ENCODE measurements around the gene CSTPP1. TPM values are rescaled to one million over a fixed set of nuclear protein-coding genes. Genes with fewer than 3 reads are reported as not detected.

CSTPP1 gene
- total RNA-seq, 3 donors from 2014 or later (not counting 1 experiment from before 2014, with no cell fraction given): 16.2 to 17.8 (median 16.9) TPM

GRCh38 chr11:46913484-46913883 lies 23.1 kb upstream of the CSTPP1 start:
- no peak for ATAC-seq
- no peak overlapping the region for H3K27ac Mint-ChIP-seq
- no peaks in the 10 kb centered on the region for H3K9me3 ChIP-seq (ENCODE audit: control insufficient read depth, insufficient read depth, low read length)
- H3K27me3 ChIP-seq (ENCODE audit: control insufficient read depth, insufficient read depth, low read length): peaks cover 24% of the 10 kb centered on the region
- intact Hi-C loops (cut with micrococcal nuclease): no loop called here
- no peaks in the 10 kb centered on the region for H3K36me3 ChIP-seq (ENCODE audit: control insufficient read depth, insufficient read depth, low read length)
- DNase-seq: no peak
- no peak for TF ChIP-seq CTCF (IDR thresholded peaks at IDR 0.05)
- H3K9me3 Mint-ChIP-seq: no peaks in the 10 kb centered on the region
- H3K4me3 ChIP-seq (ENCODE audit: low read length): no peak overlapping the region
- peaks cover 40 to 65% of the 10 kb centered on the region in 2 donors for H3K27me3 Mint-ChIP-seq (ENCODE audit: low read depth in 2 of 2)
- H3K27ac ChIP-seq (ENCODE audit: low read length): no peak overlapping the region
- no peak overlapping the region for H3K4me3 Mint-ChIP-seq
- H3K4me1 Mint-ChIP-seq: peaks cover 11% of the 10 kb centered on the region in 2 donors
- H3K4me1 ChIP-seq (ENCODE audit: control insufficient read depth, insufficient read depth, low read length): peaks cover 16% of the 10 kb centered on the region
- WGBS (ENCODE audit: insufficient coverage): 84% methylated on average over 3 of the region's 3 CpGs
- no peaks in the 10 kb centered on the region for H3K36me3 Mint-ChIP-seq

GRCh38 chr11:46914363-46914762 lies 22.2 kb upstream of the CSTPP1 start:
- no peak overlapping the region for H3K27ac ChIP-seq (ENCODE audit: low read length)
- 82% methylated on average over 5 of the region's 5 CpGs for WGBS (ENCODE audit: insufficient coverage)
- H3K4me1 ChIP-seq (ENCODE audit: control insufficient read depth, insufficient read depth, low read length): peaks cover 22% of the 10 kb centered on the region
- peaks cover 19 to 20% of the 10 kb centered on the region in 2 donors for H3K4me1 Mint-ChIP-seq
- no peaks in the 10 kb centered on the region for H3K36me3 Mint-ChIP-seq
- ATAC-seq (no peak), DNase-seq (no peak)
- H3K27ac Mint-ChIP-seq: no peak overlapping the region
- no peak overlapping the region for H3K4me3 Mint-ChIP-seq
- TF ChIP-seq CTCF (IDR thresholded peaks at IDR 0.05): no peak
- intact Hi-C loops (cut with micrococcal nuclease): no loop called here
- peaks cover 48 to 66% of the 10 kb centered on the region in 2 donors for H3K27me3 Mint-ChIP-seq (ENCODE audit: low read depth in 2 of 2)
- H3K9me3 ChIP-seq (ENCODE audit: control insufficient read depth, insufficient read depth, low read length): no peaks in the 10 kb centered on the region
- peaks cover 32% of the 10 kb centered on the region for H3K27me3 ChIP-seq (ENCODE audit: control insufficient read depth, insufficient read depth, low read length)
- H3K36me3 ChIP-seq (ENCODE audit: control insufficient read depth, insufficient read depth, low read length): no peaks in the 10 kb centered on the region
- no peaks in the 10 kb centered on the region for H3K9me3 Mint-ChIP-seq
- no peak overlapping the region for H3K4me3 ChIP-seq (ENCODE audit: low read length)

GRCh38 chr11:46914910-46915309 lies 21.7 kb upstream of the CSTPP1 start:
- H3K4me1 ChIP-seq (ENCODE audit: control insufficient read depth, insufficient read depth, low read length): peaks cover 22% of the 10 kb centered on the region
- no peak for ATAC-seq
- WGBS (ENCODE audit: insufficient coverage): 61% methylated on average over 7 of the region's 7 CpGs
- H3K4me1 Mint-ChIP-seq: peaks cover 24 to 25% of the 10 kb centered on the region in 2 donors
- DNase-seq: no peak
- H3K27me3 Mint-ChIP-seq (ENCODE audit: low read depth in 2 of 2): peaks cover 54 to 71% of the 10 kb centered on the region in 2 donors
- no peak for TF ChIP-seq CTCF (IDR thresholded peaks at IDR 0.05)
- no peak overlapping the region for H3K4me3 Mint-ChIP-seq
- H3K4me3 ChIP-seq (ENCODE audit: low read length): no peak overlapping the region
- no peak overlapping the region for H3K27ac ChIP-seq (ENCODE audit: low read length)
- H3K27me3 ChIP-seq (ENCODE audit: control insufficient read depth, insufficient read depth, low read length): peaks cover 34% of the 10 kb centered on the region
- intact Hi-C loops (cut with micrococcal nuclease): no loop called here
- H3K36me3 Mint-ChIP-seq: no peaks in the 10 kb centered on the region
- no peaks in the 10 kb centered on the region for H3K9me3 ChIP-seq (ENCODE audit: control insufficient read depth, insufficient read depth, low read length)
- no peaks in the 10 kb centered on the region for H3K36me3 ChIP-seq (ENCODE audit: control insufficient read depth, insufficient read depth, low read length)
- no peak overlapping the region for H3K27ac Mint-ChIP-seq
- no peaks in the 10 kb centered on the region for H3K9me3 Mint-ChIP-seq
